Measurements from ENCODE around the gene PTPN2.

DNA sequence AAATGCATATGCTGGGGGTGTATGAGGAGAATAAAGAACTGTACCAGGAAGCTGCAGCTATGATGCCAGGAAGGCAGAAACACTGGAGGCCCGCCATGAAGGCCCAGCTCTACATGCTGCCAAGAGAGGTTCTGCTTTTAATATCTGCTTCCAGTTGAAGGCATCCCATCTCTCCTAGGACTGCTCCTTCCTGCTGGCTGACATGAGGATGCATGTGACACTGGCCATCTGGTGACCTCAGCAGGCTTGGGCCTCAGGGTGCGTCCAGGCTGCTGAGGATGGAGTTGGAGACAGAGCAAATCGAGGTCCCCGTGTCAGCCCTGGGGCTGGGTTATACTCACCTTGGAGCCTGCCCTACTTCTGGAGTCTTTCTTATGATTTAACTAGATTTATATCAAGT lies 132.1 kb downstream of the PTPN2 start:
- TF ChIP-seq, protein P1, sequence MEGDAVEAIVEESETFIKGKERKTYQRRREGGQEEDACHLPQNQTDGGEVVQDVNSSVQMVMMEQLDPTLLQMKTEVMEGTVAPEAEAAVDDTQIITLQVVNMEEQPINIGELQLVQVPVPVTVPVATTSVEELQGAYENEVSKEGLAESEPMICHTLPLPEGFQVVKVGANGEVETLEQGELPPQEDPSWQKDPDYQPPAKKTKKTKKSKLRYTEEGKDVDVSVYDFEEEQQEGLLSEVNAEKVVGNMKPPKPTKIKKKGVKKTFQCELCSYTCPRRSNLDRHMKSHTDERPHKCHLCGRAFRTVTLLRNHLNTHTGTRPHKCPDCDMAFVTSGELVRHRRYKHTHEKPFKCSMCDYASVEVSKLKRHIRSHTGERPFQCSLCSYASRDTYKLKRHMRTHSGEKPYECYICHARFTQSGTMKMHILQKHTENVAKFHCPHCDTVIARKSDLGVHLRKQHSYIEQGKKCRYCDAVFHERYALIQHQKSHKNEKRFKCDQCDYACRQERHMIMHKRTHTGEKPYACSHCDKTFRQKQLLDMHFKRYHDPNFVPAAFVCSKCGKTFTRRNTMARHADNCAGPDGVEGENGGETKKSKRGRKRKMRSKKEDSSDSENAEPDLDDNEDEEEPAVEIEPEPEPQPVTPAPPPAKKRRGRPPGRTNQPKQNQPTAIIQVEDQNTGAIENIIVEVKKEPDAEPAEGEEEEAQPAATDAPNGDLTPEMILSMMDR (IDR thresholded peaks at IDR 0.05) = no peak
- no peak for TF ChIP-seq POLR2A (IDR thresholded peaks at IDR 0.05)

Data from uterus (tissue), 2 donors.